HG03135 (cell line): ENCODE measurements around the gene SLC46A3.
"Not testable (repeated sequence)": the region's sequence is repeated elsewhere in the genome, so short reads cannot be mapped to it uniquely, and the experiment has no call there.

Experiments
- ATAC-seq: cut with Tn5 transposase; IDR thresholded peaks from one replicate; pipeline ENCODE4 v1.9.1; 2021; ENCODE audit warnings: mild to moderate bottlenecking, moderate library complexity; ENCODE audit not compliant: unreplicated experiment

The SLC46A3 gene

DNA sequence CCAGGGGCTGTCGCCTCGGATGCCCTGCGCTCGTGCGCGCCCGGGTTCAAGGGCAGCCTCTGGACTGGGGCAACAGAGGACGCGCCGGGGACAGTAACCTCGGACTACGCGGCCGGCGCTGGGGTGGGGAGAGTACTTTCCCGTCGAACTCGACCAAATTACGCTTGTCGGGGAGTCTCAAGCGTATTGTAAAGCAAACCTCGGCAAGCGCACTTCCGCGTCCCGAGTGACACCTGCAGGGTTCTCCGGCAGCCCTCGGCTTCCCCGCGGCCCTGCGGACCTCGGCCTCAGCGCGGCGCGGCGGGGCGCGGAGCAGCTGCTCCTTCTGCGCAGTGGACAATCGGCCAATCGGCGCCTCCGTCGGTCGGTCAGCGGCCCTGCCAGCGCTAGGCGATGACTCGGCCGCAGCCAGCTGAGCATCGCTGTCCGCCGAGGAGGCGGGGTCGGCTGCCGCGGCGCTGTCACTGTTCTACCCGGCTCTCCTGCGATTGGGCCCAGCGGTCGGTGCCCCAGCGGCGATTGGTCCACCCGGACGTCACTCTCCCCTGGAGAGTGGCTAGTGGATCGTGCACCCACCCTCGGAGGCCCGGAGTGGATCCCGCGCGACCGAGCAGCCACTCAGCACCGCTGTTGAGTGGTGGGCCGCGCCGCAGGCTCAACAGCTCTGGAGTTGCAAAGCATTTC is at the start of gene SLC46A3:
TSS of gene SLC46A3 (minus strand) at position 428 of the 684 bp plus-strand sequence. CDS start 972 bp downstream, outside the sequence.
- ATAC-seq: peak; percentile 99

GRCh38 chr13:28763887-28764286 is 45.1 kb upstream of the SLC46A3 start:
- ATAC-seq: no peak

GRCh38 chr13:28761586-28761985 is 42.8 kb upstream of the SLC46A3 start:
- no peak for ATAC-seq

DNA sequence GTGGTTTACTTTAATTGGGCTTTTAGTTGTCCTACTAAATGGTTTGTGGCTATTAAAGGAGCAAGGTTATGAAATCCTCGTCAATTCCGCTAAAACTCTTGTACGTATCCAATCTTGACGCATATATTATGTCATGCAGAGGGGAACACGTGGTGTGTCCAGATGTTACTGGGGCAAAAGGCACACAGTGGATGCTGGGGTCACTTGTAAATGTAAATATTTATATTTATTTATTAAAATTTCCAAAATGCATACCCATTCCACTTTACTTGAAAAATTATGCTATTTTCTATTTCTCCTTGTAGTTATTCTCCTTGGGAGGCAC is 36.7 kb upstream of the SLC46A3 start:
- ATAC-seq: no peak

DNA sequence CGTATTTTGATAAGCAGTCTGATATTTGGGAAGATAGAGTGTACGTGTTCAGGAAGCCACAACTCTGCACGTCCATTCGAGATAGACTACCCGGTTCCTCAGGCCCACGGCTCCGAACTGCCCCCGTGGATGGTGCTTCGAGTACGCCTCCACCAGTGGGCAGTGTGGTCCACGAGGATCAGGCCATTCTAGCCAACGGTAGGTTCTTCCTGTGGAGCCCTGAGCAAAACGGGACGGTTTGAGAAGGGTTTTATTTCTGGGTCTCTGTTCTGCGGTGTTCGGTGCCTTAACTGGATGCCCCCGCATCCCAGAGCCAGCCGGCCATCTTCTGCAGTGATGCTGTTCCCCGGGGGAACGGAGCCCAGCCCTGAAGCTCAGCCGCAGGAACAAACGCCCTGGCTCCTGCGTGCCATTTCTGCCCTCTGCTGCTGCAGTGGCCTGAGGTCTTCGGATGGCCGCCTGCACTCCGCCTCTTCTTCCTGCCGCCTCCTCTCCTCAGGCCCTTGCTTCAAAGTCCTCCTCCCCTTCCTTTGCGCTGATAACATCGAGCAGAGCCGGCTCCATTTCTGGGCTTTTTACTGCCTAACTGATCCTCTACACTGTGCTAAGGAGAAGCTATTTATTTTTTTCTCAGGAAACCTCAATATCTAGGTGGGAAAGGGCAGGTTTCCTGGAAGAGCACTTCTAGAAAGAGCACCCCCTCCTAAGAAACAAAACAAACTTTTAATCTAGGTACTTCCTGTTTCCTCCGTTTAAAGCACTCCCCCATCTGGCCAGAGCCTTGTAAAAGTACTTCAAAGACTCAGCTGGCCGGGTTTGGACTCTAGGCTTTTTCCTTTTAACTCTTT is 36.2 kb upstream of the SLC46A3 start:
- ATAC-seq: no peak

- ATAC-seq: no peak
Measured at GRCh38 chr13:28753946-28754345, 35.2 kb upstream of the SLC46A3 start.

DNA sequence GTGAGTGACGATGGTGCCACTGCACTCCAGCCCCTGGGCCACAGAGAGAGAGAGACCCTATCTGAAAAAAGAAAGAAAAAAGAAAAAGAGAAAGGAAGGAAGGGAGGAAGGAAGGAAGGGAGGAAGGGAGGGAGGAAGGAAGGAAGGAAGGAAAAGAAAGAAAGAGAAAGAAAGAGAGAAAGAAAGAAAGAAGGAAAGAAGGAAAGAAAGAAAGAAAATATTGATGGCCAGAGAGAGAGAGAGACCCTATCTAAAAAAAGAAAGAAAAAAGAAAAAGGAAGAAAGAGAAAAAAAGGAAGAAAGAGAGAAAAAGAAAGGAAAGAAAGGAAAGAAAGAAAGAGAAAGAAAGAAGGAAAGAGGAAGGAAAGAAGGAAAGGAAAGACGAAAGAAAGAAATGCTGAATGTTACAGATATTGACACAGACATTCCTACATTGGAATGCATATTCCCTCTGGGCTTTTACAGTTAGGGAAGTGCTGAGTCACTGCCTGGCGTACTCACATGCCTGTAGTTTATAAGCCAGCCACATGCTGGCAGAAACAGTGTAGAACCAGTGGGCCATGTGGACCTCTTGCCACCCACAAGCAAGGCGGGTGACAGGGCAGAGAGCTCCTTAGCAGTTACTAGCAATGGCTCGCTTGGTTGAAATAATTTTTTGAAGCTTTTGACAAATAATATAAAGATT is 34.6 kb upstream of the SLC46A3 start:
- no peak for ATAC-seq

- ATAC-seq: no peak
Measured at GRCh38 chr13:28751175-28751960, 32.6 kb upstream of the SLC46A3 start.

DNA sequence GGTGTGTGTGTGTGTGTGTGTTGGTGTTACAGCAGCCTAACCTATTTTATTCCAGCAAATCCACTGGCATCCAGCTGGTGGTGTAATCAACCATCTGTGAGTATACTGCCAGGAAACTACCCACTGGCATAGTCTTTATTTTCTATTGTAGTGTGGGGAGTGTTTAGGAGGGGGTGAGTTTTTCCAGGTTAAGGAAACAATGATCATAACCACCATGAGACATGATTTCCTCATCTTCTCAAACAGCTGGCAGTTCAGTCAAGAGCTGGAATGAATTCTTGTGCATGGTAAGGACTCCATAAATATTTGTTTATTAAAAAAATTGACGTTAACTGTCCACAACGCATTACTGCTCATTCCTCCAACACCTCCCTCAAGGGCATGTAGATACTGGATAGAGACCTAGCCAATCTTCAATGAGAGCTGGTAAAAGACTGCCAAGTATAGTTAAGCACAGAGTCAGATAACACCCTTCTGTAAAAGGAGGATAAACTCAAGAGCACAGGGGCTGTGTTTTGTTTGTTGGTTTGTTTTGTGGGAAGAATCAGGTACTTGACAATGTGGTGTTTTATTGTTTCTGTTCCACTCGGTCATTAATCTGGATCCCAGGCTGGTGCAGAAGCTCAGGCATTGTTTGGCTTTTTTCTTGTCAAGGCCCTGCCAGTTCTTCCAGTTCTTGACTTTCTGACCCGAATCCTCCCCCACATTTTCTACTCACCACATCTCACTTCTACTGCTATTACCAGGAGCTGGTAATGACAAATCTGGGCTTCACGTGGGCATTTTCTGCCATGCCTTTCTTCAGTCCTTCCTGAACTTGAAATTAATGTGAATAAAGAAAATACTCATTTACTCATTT is 31.6 kb upstream of the SLC46A3 start:
- no peak for ATAC-seq

- no peak for ATAC-seq
Measured at GRCh38 chr13:28747851-28748250, 29.1 kb upstream of the SLC46A3 start.

DNA sequence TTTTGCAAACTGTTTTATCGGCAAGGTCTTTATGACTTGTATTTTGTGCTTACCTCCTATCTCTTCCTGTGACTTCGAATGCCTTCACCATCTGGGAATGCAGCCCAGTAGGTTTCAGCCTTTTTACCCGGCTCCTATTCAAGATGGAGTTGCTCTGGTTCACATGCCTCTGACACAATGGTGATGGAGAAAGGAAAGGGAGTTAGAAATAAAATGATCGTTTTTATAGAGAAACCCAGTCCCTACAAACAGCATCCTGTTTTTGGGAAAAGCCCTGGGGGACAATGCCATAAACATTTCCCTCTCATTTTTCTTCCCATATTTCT is 27.5 kb upstream of the SLC46A3 start:
- ATAC-seq: no peak

GRCh38 chr13:28744656-28745055 is 25.9 kb upstream of the SLC46A3 start:
- ATAC-seq: no peak

GRCh38 chr13:28744091-28744536 is 25.3 kb upstream of the SLC46A3 start:
- ATAC-seq: no peak

- ATAC-seq: no peak
Measured at GRCh38 chr13:28743499-28744083, 24.8 kb upstream of the SLC46A3 start.

- no peak for ATAC-seq
Measured at GRCh38 chr13:28743020-28743419, 24.2 kb upstream of the SLC46A3 start.

- not testable (repeated sequence) for ATAC-seq
Measured at GRCh38 chr13:28742445-28742844, 23.7 kb upstream of the SLC46A3 start.

- no peak for ATAC-seq
Measured at GRCh38 chr13:28741084-28741491, 22.3 kb upstream of the SLC46A3 start.

DNA sequence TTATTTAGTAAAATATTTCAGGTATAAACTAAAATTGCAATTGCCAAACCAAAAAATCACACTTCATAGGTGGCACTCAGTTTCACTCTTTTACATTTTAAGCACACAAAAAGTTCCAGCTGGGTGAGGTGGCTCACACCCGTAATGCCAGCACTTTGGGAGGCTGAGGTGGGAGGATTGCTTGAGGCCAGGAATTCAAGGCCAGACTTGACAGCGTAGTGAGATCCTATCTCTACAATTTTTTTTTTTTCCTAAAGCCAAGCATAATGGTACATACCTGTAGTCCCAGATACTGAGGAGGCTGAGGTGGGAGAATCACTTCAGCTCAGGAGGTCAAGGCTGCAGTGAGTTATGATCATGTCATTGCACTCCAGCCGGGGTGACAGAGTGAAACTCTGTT is 20.6 kb upstream of the SLC46A3 start:
- no peak for ATAC-seq

DNA sequence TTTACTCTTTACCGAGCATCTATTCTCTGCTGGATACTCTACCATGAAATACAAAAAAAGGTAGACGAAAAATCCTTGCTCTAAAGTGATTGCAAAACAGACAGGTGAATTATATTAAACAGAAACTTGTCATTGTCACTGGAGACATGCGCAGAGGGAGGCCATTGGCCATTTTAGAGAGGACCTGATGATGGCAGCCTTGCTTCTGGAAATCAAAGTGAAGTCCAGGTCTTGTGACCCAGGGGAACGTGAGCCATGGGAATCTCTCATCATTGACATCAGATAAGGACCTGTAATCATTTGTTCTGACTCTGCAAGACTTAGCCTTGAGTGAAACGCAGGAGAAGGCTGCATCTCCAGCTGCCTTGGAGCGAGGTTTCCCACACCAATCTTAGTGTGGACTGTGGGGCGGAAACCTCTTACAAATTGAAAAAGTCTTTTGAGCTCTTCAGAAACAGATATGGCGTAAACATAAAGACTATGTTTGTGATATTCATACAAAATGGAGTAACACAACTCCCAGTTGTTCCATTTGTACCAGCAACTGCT is 16.8 kb upstream of the SLC46A3 start:
- no peak for ATAC-seq
